Suprapubic skin (tissue), 4 donors: ENCODE data around the gene CCND1. TPM values are rescaled to one million over a fixed set of nuclear protein-coding genes. Genes with fewer than 3 reads are reported as not detected.

Experiments used
- DNase-seq, 2 donors: peaks; one replicate each; pipeline ENCODE4 v3.0.0-alpha.2; 2019; ENCODE audit warnings: low spot score in 2 of 2
- H3K27ac ChIP-seq: fragments of 200-600 bp; sonication (generic); one replicate; pipeline ENCODE4 v1.5.1; 2019
- H3K27me3 ChIP-seq: fragments of 200-600 bp; sonication (generic); one replicate; pipeline ENCODE4 v1.5.1; 2019
- H3K36me3 ChIP-seq: fragments of 200-600 bp; sonication (generic); one replicate; pipeline ENCODE4 v1.5.1; 2019
- H3K4me1 ChIP-seq: fragments of 200-600 bp; sonication (generic); one replicate; pipeline ENCODE4 v1.5.1; 2019
- H3K4me3 ChIP-seq: fragments of 200-600 bp; sonication (generic); one replicate; pipeline ENCODE4 v1.5.1; 2019; ENCODE audit warnings: mild to moderate bottlenecking
- H3K9me3 ChIP-seq: fragments of 200-600 bp; sonication (generic); one replicate; pipeline ENCODE4 v1.5.1; 2019
- EP300 ChIP-seq: sonication (generic); formaldehyde crosslinking; IDR thresholded peaks from one replicate; pipeline ENCODE4 v1.6.1; 2017; ENCODE audit warnings: antibody characterized with exemption
- POLR2A ChIP-seq, 2 donors: fragments of 450-650 bp; IDR thresholded peaks; one replicate each; pipeline ENCODE4 v1.6.1; 2017; ENCODE audit warnings: antibody characterized with exemption in 2 of 2, mild to moderate bottlenecking in 2 of 2, moderate library complexity in 2 of 2
- POLR2AphosphoS5 ChIP-seq, 3 donors: sonication (generic); formaldehyde crosslinking; IDR thresholded peaks; one replicate each; pipeline ENCODE4 v1.6.1; 2017; ENCODE audit warnings: antibody characterized with exemption in 3 of 3
- WGBS: methylation state at CpG from one replicate; pipeline ENCODE4 v1.1.5; 2018; 5-methylcytosine and 5-hydroxymethylcytosine counted together
- total RNA-seq, 4 donors: library from RNA; depleted of rRNA; stranded (reverse); fragments of >200 nt; gene quantifications; one replicate each; pipeline ENCODE4 v1.1.0, GENCODE V29; 2016
- TF ChIP-seq, protein P1 (sequence below), 2 donors: fragments of 200-600 bp in 1 of 2; fragments of 450-650 bp in 1 of 2; sonication (generic) in 1 of 2; IDR thresholded peaks; one replicate each; pipeline ENCODE4 v1.5.1; 2016 to 2019; ENCODE audit warnings: antibody characterized with exemption in 2 of 2, mild to moderate bottlenecking in 1 of 2, moderate library complexity in 1 of 2

CCND1 gene
- total RNA-seq, 4 donors from 2014 or later, result 161 to 340 (median 270) TPM

DNA sequence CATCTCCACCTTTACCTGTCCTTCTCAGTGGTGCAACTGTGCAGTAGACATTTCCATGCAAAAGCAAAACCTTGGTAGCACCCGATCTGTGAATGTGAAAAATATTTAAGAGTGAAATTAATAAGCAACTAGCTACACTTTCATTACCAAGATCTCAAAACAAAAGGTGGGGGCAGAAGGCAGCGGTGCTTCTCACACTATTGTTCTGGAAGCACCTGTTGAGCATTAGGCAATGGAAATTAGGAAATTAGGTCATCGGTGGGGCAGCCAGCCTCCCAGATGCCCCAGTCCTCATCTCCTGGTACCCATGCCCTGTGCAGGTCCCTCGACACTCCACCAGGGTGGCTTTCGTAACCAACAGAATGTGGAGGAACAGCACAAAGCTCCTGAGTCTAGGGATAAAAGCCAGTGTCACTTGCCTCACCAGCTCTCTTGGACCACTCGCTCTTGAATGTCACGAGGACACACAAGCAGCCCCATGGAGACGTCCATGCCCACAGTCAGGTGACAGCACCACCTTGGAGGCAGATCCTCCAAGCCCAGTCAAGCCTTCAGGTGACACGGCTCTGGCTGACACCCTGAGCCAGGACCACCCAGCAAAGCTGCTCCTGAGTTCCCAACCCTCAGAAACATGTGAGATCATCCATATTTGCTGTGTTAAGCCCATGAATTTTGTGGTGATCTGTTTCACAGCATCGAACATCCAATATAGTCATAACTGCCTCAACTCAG is 30.9 kb downstream of the CCND1 start:
- H3K36me3 ChIP-seq, result peaks cover 24% of the 10 kb centered on the region

DNA sequence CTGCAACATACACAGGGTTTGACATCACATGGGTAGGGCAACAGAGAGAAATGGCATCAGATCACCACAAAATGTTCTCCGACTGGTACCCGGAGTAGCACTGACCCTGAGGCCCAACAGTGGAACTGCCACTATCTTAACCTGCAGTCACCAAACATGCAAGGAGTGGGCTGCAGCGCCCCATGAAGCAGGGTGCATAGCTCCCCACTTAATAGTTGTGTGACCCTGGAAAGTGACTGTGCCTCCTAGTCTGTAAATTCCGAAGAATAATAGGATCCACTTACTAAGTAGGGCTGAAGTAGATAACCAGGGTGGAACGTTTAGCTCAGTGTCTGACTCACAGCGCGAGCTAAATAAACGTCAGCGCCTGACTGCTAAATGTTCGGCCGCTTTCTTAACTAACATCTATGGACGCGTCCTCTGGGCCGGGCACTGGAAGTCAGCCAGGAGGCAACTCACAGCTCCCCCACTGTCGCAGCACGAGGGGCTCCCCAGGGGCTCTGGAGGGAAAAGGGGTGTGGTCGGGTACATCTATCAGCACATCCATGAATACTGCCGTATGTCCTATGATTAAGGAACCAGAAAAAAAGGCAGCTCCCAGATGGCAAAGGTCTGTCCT is 33.4 kb downstream of the CCND1 start:
- H3K27me3 ChIP-seq, result no peaks in the 10 kb centered on the region
- TF ChIP-seq POLR2A (IDR thresholded peaks at IDR 0.05), result no peak
- TF ChIP-seq, protein P1, sequence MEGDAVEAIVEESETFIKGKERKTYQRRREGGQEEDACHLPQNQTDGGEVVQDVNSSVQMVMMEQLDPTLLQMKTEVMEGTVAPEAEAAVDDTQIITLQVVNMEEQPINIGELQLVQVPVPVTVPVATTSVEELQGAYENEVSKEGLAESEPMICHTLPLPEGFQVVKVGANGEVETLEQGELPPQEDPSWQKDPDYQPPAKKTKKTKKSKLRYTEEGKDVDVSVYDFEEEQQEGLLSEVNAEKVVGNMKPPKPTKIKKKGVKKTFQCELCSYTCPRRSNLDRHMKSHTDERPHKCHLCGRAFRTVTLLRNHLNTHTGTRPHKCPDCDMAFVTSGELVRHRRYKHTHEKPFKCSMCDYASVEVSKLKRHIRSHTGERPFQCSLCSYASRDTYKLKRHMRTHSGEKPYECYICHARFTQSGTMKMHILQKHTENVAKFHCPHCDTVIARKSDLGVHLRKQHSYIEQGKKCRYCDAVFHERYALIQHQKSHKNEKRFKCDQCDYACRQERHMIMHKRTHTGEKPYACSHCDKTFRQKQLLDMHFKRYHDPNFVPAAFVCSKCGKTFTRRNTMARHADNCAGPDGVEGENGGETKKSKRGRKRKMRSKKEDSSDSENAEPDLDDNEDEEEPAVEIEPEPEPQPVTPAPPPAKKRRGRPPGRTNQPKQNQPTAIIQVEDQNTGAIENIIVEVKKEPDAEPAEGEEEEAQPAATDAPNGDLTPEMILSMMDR (IDR thresholded peaks at IDR 0.05), result no peak
- no peak for TF ChIP-seq POLR2AphosphoS5 (IDR thresholded peaks at IDR 0.05)
- no peak for TF ChIP-seq EP300
- no peaks in the 10 kb centered on the region for H3K9me3 ChIP-seq
- peaks cover 29% of the 10 kb centered on the region for H3K4me1 ChIP-seq
- H3K36me3 ChIP-seq, result peaks cover 20% of the 10 kb centered on the region
- 14% methylated on average over 16 of the region's 18 CpGs for WGBS
- DNase-seq, result peak in 1 of 2 donors; percentile 70
- peak overlapping the region; percentile 70 for H3K4me3 ChIP-seq
- H3K27ac ChIP-seq, result peak overlapping the region; percentile 89

More for the DNA sequence above, 30.9 kb downstream of the CCND1 start:
- TF ChIP-seq EP300 (no peak), POLR2AphosphoS5 (IDR thresholded peaks at IDR 0.05) (no peak), POLR2A (IDR thresholded peaks at IDR 0.05) (no peak)
- TF ChIP-seq, protein P1 (IDR thresholded peaks at IDR 0.05), result no peak
- 76% methylated on average over 10 of the region's 10 CpGs for WGBS
- peak in 1 of 2 donors; percentile 57 for DNase-seq
- Histone ChIP-seq H3K4me3 (no peak overlapping the region), H3K9me3 (no peaks in the 10 kb centered on the region), H3K27me3 (no peaks in the 10 kb centered on the region), H3K4me1 (peaks cover 38% of the 10 kb centered on the region), H3K27ac (no peak overlapping the region)

DNA sequence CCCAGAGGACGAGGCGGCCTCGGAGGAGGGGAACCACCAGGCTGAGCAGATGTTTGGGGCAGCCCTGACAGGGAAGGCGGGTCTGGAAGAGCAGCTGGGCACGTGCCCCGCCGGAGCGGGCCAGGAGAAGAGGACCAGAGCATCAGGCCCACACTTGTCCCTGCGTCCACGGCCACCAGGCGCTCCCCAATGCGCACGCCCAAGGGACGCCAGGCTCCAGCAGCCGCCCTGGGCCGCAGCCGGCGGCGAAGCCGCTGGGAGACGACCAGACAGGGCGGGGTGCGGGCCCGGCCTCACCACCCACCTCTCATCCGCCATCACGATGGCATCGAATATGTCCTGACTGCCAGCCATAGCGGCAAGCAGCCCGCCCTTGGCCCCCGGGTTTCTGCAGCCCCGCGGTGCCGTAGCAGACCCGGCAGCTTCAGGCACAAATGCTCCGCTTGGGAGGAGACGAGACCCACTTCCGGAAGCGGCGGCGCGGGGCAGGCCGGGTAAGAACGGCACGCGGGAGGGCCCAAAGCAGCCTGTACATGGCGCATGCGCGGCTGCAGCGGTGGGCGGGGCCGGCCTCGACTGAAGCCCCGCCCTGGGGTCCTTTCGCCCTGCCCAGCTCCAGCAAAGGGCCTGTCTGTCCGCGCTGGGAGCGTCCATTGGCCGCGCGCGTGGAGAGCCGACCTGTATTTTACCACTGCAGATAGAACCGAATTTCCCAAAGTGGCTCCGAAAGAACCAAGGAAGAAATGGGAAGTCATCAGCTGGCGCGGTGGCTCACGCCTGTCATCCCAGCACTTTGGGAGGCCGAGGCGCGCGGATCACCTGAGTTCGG is 34.1 kb downstream of the CCND1 start, which contains the start of gene LTO1:
Gene LTO1, minus strand, starts transcription at position 468 of the 829 bp plus-strand sequence. Its CDS starts 114 bp downstream, at position 354.
- Histone ChIP-seq H3K27me3 (no peaks in the 10 kb centered on the region), H3K4me3 (peak within 1 kb of the TSS; percentile 70), H3K36me3 (peaks cover 20% of the 10 kb centered on the region), H3K9me3 (no peaks in the 10 kb centered on the region), H3K4me1 (peaks cover 23% of the 10 kb centered on the region), H3K27ac (peak within 1 kb of the TSS; percentile 89)
- 5% methylated on average over 22 of the region's 72 CpGs for WGBS
- TF ChIP-seq EP300, result no peak
- TF ChIP-seq, protein P1 (IDR thresholded peaks at IDR 0.05), result peak in 1 of 2 donors; percentile 17
- TF ChIP-seq POLR2A (IDR thresholded peaks at IDR 0.05), result peak in 1 of 2 donors; percentile 74
- TF ChIP-seq POLR2AphosphoS5 (IDR thresholded peaks at IDR 0.05), result peak; percentile 72 to 97 (median 74)
- peak; percentile 97 for DNase-seq

DNA sequence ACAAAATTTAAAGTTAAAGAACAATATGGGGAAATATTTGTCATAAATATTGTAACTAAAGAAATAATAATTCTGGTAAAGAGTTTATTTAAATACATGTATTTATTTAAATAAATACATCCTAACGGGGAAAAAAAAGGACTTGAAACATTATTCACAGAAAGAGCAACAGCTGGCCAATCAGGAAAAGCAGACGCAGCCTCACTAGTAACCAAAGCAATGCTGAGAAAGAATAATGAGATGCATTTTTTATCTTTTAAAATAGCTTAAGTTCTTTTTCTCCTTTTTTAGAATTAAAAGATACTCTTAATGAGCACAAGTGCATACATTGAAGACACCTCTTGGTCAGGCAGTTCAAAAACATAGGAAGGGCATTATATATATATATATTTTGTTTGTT is 36.8 kb downstream of the CCND1 start:
- Histone ChIP-seq H3K27ac (no peak overlapping the region), H3K9me3 (no peaks in the 10 kb centered on the region), H3K36me3 (peaks cover 2% of the 10 kb centered on the region), H3K4me1 (peaks cover 18% of the 10 kb centered on the region), H3K27me3 (no peaks in the 10 kb centered on the region), H3K4me3 (no peak overlapping the region)
- WGBS, result 59% methylated on average over 2 of the region's 2 CpGs
- TF ChIP-seq POLR2A (IDR thresholded peaks at IDR 0.05), result no peak
- no peak for TF ChIP-seq EP300
- TF ChIP-seq, protein P1 (IDR thresholded peaks at IDR 0.05), result no peak
- TF ChIP-seq POLR2AphosphoS5 (IDR thresholded peaks at IDR 0.05), result no peak
- no peak for DNase-seq
